ENCODE results near the gene SYNRG. TPM values are rescaled to one million over a fixed set of nuclear protein-coding genes. Genes with fewer than 3 reads are reported as not detected.

SYNRG gene, protein sequence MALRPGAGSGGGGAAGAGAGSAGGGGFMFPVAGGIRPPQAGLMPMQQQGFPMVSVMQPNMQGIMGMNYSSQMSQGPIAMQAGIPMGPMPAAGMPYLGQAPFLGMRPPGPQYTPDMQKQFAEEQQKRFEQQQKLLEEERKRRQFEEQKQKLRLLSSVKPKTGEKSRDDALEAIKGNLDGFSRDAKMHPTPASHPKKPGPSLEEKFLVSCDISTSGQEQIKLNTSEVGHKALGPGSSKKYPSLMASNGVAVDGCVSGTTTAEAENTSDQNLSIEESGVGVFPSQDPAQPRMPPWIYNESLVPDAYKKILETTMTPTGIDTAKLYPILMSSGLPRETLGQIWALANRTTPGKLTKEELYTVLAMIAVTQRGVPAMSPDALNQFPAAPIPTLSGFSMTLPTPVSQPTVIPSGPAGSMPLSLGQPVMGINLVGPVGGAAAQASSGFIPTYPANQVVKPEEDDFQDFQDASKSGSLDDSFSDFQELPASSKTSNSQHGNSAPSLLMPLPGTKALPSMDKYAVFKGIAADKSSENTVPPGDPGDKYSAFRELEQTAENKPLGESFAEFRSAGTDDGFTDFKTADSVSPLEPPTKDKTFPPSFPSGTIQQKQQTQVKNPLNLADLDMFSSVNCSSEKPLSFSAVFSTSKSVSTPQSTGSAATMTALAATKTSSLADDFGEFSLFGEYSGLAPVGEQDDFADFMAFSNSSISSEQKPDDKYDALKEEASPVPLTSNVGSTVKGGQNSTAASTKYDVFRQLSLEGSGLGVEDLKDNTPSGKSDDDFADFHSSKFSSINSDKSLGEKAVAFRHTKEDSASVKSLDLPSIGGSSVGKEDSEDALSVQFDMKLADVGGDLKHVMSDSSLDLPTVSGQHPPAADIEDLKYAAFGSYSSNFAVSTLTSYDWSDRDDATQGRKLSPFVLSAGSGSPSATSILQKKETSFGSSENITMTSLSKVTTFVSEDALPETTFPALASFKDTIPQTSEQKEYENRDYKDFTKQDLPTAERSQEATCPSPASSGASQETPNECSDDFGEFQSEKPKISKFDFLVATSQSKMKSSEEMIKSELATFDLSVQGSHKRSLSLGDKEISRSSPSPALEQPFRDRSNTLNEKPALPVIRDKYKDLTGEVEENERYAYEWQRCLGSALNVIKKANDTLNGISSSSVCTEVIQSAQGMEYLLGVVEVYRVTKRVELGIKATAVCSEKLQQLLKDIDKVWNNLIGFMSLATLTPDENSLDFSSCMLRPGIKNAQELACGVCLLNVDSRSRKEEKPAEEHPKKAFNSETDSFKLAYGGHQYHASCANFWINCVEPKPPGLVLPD (N-terminal part only)
- total RNA-seq: 5.0 and 7.3 TPM in 2 replicates

DNA sequence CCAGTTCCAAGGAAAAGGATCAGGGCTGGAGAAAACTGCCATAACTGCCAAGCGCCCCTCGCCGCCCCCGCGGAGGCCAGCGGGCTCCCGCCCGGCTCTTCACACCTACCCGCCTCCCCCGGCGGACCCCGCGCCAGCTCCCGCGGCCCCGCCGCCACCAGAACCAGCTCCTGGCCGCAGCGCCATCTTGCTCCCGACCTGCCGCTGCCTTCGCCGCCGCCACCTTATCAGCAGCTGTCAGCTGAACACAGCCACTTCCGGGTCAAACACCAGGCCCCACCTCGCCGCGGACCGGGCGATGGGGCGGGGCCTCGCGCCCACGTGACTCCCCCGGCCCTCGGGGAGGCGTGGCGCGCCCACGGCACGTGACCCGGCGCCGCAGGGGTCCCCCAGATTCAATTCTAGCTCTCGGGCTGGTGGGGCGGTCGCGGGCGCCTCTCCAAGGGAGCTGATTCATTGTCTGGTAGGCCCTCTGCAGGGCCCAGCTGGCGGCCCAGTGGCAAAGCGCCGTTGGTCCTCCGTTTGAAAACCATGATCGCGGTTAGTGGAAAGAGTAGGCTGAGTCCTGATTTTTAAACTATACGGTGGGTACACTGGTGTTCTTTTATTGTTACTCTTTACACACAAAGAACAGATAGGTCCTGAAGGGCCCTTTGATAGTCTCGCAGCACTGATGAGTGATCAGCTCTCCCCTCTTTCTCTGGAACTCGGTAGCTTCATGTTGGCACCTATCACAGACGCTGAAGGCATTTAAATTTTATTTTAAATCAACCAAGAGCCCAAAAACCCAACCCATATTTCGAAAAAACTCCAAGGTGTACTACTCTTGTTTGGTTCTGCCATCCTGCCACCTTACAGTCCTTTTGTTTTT, at the start of gene SYNRG:
TSS of gene SYNRG (minus strand) at position 249 of the 871 bp plus-strand sequence. CDS start at position 186, 63 bp downstream.

DNA sequence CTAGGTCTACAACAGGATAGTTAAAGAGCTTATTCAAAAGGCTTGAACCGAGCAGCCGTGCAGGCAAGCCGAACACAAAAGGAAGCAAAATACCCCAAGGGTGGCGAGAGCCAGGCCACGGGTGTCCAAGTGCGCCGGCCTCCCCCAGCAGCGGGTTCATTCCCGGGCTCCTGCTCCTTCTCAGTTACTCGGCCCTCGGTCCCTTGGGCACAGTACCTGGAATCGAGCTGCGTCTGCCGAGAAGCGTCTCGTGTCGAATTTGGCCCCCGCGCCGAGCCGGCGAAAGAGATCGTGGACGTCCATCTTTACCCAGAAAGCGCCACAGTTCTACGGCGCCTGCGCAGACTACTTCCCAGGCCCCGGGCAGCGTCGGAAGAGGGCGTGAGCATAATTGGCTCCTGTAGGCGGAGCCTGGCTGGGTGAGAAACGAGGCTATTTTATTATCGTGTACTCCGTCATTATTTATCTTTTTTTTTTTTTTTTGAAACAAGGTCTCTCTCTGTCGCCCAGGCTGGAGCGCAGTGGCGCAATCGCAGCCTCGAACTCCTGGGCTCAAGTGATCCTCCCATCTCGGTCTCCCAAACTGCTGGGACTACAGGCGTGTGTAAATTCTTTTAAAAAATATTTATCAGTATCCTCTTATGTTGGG, 34.0 kb upstream of the SYNRG start, which contains the start of gene DDX52:
TSS of gene DDX52 (minus strand) at position 329 of the 649 bp plus-strand sequence. CDS start at position 303, 26 bp downstream.

DNA sequence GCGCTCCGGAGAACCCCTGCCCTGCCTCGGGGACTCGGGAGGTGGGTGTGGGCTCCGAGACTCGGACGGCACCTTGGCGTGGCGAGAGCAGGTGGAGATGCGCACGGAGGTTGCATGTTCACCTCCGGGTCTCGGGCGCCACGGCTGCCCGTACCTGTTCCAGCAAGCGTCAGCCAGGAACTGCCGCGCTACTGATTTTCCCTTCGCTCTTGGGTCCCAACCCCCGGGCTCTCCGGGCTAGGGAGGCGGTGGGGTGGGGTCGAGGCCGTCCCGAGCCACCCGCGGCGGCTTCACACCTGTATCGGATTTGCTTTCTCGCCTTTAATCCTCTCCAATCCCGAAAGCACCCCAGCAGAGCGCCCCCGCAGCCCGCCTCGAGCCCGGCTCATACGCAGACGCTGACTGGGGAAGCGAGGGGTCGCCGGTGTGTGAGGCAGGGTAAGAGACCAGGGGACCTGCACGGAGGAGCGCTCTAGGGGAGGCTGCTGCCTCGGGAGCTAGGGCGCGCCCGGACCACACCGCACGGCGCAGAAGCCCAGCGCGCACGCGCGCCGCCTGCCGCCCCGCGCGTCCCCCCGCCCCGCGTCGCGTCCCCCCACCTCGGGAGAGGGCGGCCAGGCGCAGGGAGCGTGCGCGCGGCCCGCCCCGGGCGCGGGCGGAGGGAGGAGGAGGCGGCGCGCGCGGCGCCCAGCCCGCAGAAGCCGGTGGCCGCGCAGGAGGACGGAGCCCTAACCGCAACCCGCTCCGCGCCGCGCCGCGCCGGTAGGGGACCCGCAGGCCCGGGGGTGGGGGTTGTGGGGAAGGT, 119.8 kb downstream of the SYNRG start, which contains the start of gene DUSP14:
TSS of gene DUSP14 (plus strand) at position 695 of the 805 bp plus-strand sequence. CDS start 22,382 bp downstream, outside the sequence.

Other genes starting within 250 kb of the SYNRG start
- not detected in 2 replicates for gene C17orf78, start 233.4 kb downstream of the SYNRG start, total RNA-seq
- 49.4 and 54.5 TPM in 2 replicates for gene ACACA, start 202.6 kb downstream of the SYNRG start, total RNA-seq
- gene TADA2A, start 202.5 kb downstream of the SYNRG start, total RNA-seq: 6.2 and 10.9 TPM in 2 replicates
- 94.5 and 95.0 TPM in 2 replicates for gene DUSP14, start 119.5 kb downstream of the SYNRG start, total RNA-seq
- gene DDX52, start 34.0 kb upstream of the SYNRG start, total RNA-seq: 16.9 and 19.5 TPM in 2 replicates
- gene HNF1B, start 135.6 kb upstream of the SYNRG start, total RNA-seq: not detected in 2 replicates

Measured in hair follicular keratinocyte (primary cell).